HFFc6 (cell line): ENCODE measurements around the gene TNFRSF11A. TPM values are rescaled to one million over a fixed set of nuclear protein-coding genes. Genes with fewer than 3 reads are reported as not detected.

Experiments
- DNase-seq: peaks from one replicate; pipeline ENCODE4 v3.0.0-alpha.2; 2018
- H3K27ac Mint-ChIP-seq: 2 replicates; pipeline ENCODE4 v1.8.0; 2020; ENCODE audit warnings: mild to moderate bottlenecking, mixed read lengths
- H3K27me3 Mint-ChIP-seq: 2 replicates; pipeline ENCODE4 v1.8.0; 2021; ENCODE audit warnings: mild to moderate bottlenecking, moderate library complexity, mixed read lengths; ENCODE audit not compliant: insufficient read depth
- H3K36me3 Mint-ChIP-seq: 2 replicates; pipeline ENCODE4 v1.8.0; 2021; ENCODE audit warnings: low read depth, mixed read lengths
- H3K4me1 Mint-ChIP-seq: 2 replicates; pipeline ENCODE4 v1.8.0; 2020; ENCODE audit warnings: low read depth, mixed read lengths
- H3K4me3 Mint-ChIP-seq: 2 replicates; pipeline ENCODE4 v1.8.0; 2020; ENCODE audit warnings: mild to moderate bottlenecking, moderate library complexity, mixed read lengths
- H3K9me3 Mint-ChIP-seq: 2 replicates; pipeline ENCODE4 v1.8.0; 2020; ENCODE audit warnings: mild to moderate bottlenecking, mixed read lengths
- CTCF ChIP-seq: fragments of 200-600 bp; sonication (generic); IDR thresholded peaks from 2 replicates; pipeline ENCODE4 v1.5.0; 2021; ENCODE audit warnings: antibody characterized with exemption, mild to moderate bottlenecking
- total RNA-seq, 6 experiments: library from RNA; stranded (reverse); fragmentation: NEBNext Ultra II Directional; extraction: Animal tissue kit (Norgen Biotek cat#: 25700); gene quantifications; 2 replicates in 1 of 6; 3 replicates in 5 of 6; pipeline ENCODE4 v1.2.3, GENCODE V29; 2021

Gene TNFRSF11A
- total RNA-seq, 6 experiments from 2014 or later = 0.05 TPM; not detected in 5

DNA sequence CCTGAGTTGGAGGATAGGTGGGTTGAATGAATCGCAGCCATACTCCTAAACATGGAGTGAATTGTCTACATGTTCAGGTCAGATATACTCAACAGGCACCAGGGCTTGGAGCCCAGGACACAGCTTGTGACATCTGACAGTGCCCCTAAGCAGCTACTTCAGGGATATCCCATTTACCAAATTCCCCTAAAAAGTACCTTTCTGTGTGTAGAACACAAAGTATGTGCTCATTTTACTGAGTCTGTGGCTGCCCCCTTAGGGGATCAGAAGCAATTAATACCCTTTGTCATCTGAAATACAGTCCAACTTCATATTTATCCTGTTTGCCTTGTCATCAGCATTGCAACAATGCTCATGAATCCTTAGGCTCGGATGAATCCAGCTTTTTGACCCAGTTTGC, 20.8 kb downstream of the TNFRSF11A start:
- no peak for TF ChIP-seq CTCF
- H3K27ac Mint-ChIP-seq = no peak overlapping the region
- H3K27me3 Mint-ChIP-seq = peaks cover 41% of the 10 kb centered on the region
- H3K36me3 Mint-ChIP-seq = no peaks in the 10 kb centered on the region
- H3K9me3 Mint-ChIP-seq = no peaks in the 10 kb centered on the region
- 0 out of 2 replicates have a peak, but pooled peaks cover 5% of the 10 kb centered on the region for H3K4me1 Mint-ChIP-seq
- DNase-seq = no peak
- no peak overlapping the region for H3K4me3 Mint-ChIP-seq

DNA sequence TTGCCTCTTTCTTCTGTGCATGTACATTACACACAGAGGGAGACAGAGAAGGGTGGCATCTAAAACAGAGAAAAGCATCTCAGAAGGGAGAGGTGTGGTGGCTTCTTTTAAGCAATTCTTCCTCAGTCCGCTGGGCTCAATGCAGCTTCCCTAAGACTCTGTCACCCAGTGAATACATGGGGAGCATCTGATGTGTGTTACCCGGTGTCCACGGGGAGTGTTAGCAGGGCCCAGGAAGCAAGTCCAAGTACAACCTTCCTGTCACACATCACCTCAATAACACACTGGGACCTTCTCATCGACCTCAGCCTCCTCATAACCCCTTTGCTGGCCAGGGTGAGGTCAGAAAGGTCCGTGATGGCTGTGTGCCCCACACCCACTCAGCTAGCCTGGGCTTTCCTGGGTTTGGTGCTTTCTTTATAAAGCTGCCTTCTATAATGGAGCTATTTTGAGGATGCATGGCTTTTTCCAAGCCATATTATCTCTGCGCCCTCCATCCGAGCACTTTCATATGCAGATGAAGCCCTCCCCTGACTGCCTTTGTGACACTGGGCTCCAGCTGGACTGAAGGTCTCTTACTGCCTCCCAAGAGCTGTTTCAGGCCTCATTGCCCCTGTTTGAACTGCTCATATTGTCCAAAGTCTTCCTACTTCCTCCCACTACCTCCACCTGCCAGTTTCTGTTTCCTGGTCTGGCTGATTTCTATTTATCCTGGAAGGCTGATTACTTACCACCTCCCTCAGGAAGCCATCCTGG, 21.4 kb downstream of the TNFRSF11A start:
- DNase-seq = no peak
- Mint-ChIP-seq H3K4me1 (0 out of 2 replicates have a peak, but pooled peaks cover 5% of the 10 kb centered on the region), H3K27me3 (peaks cover 37% of the 10 kb centered on the region), H3K27ac (no peak overlapping the region), H3K36me3 (no peaks in the 10 kb centered on the region), H3K4me3 (no peak overlapping the region), H3K9me3 (no peaks in the 10 kb centered on the region)
- TF ChIP-seq CTCF = no peak

GRCh38 chr18:62347089-62347506, 22.0 kb downstream of the TNFRSF11A start:
- H3K27me3 Mint-ChIP-seq = peaks cover 41% of the 10 kb centered on the region
- H3K9me3 Mint-ChIP-seq = no peaks in the 10 kb centered on the region
- no peaks in the 10 kb centered on the region for H3K36me3 Mint-ChIP-seq
- H3K27ac Mint-ChIP-seq = no peak overlapping the region
- H3K4me3 Mint-ChIP-seq = no peak overlapping the region
- no peak for TF ChIP-seq CTCF
- H3K4me1 Mint-ChIP-seq = 0 out of 2 replicates have a peak, but pooled peaks cover 5% of the 10 kb centered on the region
- no peak for DNase-seq

- TF ChIP-seq CTCF = no peak
- H3K27me3 Mint-ChIP-seq = peaks cover 48% of the 10 kb centered on the region
- no peak for DNase-seq
- no peaks in the 10 kb centered on the region for H3K36me3 Mint-ChIP-seq
- 0 out of 2 replicates have a peak, but pooled peaks cover 5% of the 10 kb centered on the region for H3K4me1 Mint-ChIP-seq
- H3K4me3 Mint-ChIP-seq = no peak overlapping the region
- no peaks in the 10 kb centered on the region for H3K9me3 Mint-ChIP-seq
- no peak overlapping the region for H3K27ac Mint-ChIP-seq
Observed at GRCh38 chr18:62348474-62348873, 23.4 kb downstream of the TNFRSF11A start.

DNA sequence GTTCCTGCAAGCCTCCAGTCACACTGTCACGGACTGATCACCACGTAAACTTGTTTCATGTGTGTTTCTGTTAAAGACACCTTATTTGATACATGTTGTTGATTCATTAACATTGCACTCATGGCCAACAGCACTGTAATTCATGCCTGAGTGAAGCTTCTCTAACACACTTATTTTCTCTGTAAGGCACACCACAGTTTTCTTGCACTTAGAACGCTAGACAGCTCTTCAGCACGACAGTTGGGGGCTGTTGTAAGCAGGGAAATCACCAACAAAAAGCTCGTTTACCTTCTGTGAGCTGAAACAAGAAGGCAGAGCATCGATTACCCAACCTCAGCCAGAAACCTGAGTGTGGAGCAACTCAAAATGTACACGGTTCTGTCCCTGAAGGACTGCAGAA, 28.1 kb downstream of the TNFRSF11A start:
- no peaks in the 10 kb centered on the region for H3K36me3 Mint-ChIP-seq

More for the DNA sequence above, 28.1 kb downstream of the TNFRSF11A start:
- no peaks in the 10 kb centered on the region for H3K4me1 Mint-ChIP-seq
- peaks cover 65% of the 10 kb centered on the region for H3K27me3 Mint-ChIP-seq
- no peaks in the 10 kb centered on the region for H3K9me3 Mint-ChIP-seq
- no peak for DNase-seq
- H3K27ac Mint-ChIP-seq = no peak overlapping the region
- H3K4me3 Mint-ChIP-seq = no peak overlapping the region
- no peak for TF ChIP-seq CTCF
